COLO829 (cell line): ENCODE results near the gene PEX5L.

Experiments
- DNase-seq: peaks from one replicate; pipeline ENCODE4 v3.0.0; 2012; ENCODE audit warnings: low spot score

PEX5L gene

DNA sequence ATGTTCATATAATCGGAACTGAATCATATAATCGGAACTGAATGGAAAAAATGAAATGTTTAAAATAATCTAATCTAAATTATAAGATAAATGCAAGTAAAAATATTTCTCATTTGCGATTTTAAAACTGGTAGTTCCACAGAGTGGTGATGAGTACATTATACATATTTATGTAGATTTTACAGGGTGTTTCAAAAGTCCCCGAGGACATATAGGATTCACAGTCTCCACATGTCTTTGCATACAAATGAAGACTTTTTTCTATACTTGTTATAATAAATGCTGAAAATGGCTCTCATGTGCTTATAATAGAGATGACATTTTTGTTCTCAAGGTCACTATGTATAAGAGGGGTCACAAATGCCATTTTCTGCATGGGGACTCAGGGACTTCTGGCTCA is 139.5 kb downstream of the PEX5L start:
- DNase-seq: no peak

DNA sequence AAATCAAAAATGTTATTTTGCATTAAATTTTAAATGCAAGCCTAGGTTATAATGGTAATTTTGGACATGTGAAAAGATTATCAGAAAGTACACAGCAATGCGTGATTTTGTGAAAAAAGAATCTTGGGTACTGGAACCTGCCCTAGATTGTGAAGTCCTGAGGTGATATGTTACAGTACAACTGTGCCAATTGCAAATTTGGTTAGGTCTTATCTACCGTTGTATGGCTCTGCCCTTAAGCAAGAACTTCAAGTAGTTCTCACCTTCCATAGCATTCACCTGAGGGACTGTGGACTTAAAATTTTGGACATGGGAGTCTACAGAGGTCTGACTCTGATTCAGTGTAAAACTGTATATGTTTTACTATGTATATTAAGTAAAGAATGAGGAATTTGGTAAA is 140.2 kb downstream of the PEX5L start:
- DNase-seq: no peak

DNA sequence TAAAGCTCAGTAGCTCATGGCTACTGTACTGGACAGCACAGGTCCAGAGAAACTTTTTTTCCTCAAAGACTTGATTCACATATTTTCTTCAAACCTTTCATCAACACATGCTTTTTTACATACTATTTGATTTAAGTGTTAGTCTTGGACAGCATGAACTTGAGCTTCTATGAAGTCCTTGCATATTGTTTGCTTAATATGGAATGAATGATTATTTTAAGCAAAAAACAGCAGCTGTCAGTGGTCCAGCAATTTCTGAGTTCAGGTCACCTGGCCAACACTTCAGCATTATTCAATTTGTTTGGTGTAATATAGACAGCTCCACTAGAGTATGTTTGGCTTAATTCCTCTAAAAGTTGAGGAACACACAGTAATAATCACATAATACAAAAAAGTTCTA is 141.4 kb downstream of the PEX5L start:
- DNase-seq: no peak

DNA sequence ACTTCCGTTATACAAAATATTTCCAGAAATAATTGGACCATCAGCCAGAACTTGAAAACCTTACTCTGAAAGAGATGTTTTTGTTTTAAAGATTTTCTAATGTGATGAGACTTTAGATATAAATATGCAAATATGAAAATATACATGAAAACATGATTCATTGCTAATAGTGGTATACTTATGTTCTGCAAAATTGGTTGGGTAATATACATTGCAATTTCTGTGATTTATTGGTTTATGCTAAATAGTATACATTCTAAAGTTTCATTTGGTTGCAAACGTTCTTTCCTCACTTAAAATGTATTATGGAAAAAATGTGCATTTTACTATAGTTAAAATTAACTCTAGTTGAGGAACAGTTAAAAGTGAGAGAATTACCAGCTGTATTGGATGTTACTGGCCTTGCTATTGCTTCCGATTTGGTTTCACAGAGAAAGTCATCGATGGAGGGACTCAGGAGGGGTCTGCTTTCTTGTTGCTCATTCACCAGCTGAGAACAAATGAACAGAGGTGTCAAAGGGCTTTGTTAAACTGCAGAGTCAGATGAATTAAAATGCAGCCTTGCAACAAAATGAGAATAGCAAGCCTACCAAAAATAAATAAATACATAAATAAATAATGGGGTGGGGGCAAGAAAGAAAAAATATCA is 149.3 kb downstream of the PEX5L start:
- DNase-seq: no peak

DNA sequence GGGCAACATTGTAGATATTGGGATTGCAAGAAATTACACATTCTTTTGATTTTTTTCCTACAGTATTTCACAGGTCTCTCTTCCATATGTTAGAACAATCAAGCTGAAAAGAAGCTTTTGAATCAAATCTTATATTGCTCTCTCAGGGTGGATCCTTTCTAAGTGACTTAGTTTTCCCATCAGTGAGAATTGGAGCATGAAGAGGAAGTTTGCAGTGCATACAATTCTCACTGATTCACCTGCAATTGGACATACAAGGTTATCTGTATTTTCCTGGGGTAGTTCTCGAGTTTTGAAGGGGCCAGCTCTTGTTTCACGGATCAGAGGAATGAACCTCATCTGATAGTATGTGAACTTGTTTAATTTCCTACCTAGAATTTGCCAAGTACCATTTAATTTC is 150.8 kb downstream of the PEX5L start:
- DNase-seq: no peak

DNA sequence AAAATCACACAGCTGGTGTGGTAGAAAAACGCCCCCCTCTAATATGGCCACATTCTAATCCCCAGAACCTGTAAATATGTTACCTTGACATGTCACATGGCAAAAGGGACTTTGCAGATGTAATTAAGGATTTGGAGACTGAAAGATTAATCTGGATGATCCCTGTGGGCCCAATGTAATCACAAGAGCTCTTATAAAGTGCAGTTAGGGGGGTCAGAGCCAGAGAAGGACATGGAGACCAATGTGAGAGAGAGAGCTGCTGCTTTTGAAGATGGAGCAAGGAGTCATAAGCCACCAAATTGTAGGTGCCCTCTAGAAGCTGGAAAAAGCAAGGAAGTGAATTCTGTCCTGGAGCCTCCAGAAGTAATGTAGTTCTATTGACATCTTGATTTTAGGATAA is 152.6 kb downstream of the PEX5L start:
- no peak for DNase-seq

DNA sequence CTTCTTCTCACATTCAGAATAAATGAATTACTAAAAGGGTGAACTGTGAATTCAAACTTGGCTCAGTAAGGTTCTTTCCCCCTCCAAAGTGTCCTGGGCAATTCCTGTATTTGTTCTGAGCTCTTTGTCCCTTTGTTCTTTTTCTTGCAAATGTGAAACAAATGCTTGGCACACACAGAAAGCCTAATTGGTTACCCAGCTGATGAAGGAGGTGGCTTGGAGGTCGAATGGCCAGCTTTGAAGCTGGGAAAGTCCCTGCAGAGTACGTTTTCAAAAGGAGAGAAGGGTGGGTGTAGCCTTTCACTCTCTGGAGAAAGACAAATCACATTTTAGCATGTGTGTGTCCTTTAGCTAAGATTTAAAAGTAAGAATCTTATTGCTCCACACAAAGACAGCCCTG is 154.4 kb downstream of the PEX5L start:
- DNase-seq: no peak

DNA sequence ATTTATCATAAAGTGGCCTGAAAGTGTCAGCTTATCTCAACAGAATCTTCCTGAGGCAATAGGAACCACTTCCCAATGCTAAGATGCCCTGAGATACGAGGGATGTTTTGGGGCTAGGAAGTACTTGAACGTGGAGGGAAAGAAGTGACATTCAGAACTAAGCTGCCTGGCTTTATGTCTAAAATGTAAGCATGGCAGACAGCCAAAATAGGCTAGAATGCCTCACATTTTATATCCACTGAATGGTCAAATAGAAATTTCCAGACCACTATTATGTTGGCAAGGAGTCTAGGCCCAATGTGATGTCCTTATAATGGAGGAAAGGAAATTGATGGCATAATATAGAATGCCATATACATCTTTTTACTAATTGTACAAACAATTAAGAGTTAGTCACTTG is 154.9 kb downstream of the PEX5L start:
- DNase-seq: no peak

DNA sequence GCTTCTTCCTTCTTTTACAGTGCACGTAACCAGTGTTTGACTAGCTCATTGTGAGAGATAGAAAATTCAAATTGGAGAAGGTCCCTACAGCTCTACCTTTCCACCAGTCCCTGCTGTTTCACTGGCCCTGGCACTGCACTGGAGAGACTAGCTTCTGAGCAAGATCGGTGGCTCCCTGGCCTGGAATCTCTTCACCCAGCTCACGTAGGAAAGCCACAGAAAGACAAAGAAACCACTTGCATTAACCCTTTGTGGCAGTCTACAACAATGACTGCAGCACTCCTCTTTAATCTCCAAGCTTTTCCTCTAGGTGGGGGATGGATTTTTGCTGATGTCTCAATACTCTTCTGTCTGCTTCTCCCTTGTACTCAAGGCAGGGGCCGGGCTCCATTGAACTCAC is 155.9 kb downstream of the PEX5L start:
- DNase-seq: no peak

DNA sequence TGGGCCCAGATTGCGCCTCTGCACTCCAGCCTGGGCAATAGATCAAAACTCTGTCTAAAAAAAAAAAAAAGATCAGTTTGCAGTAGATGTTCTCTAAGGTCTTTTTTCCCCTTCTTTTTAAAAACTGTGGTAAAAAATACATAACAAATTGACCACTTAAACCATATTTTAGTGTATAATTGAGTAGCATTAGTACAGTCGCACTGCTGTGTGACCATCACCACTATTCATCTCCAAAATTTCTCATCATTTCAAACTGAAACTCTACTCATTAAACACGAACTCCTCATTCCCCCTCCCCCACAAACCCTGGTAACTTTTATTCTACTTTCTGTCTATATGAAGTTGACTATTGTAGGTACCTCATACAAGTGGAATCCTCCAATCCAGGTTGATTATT is 160.3 kb downstream of the PEX5L start:
- DNase-seq: no peak

DNA sequence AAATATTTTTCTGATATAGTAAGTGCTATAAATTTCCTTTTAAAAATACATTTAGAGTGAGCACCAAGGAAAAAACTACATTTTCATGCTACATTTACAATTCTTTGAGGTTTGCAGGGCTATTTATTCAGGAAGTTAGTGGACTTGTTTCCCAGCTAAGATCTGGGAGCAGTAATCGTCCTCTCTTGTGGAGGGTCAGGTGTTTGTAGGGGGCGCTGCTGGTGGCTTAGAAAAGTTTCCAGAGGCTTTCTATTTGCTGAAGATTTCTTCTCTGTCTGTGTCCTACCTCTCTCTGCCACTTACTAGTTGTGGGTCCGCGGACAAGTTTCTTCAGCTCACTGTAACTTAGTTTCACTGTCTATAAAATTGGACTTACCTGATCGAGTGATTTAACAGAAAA is 163.9 kb downstream of the PEX5L start:
- DNase-seq: no peak

DNA sequence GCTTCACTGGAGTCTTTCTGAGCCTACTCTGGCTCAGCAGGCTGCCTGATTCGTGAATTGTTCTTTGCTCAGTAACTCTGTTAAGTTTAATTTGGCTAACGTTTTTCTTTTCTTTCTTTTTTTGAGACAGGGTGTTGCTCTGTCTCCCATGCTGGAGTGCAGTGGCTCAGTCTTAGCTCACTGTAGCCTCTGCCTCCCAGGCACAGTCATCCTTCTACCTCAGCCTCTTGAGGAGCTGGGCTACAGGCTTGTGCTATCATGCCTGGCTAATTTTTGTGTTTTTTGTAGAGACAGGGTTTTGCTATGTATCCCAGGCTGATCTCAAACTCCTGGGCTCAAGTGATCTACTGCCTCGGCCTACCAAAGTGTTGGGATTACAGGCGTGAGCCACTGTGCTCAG is 165.0 kb downstream of the PEX5L start:
- no peak for DNase-seq

DNA sequence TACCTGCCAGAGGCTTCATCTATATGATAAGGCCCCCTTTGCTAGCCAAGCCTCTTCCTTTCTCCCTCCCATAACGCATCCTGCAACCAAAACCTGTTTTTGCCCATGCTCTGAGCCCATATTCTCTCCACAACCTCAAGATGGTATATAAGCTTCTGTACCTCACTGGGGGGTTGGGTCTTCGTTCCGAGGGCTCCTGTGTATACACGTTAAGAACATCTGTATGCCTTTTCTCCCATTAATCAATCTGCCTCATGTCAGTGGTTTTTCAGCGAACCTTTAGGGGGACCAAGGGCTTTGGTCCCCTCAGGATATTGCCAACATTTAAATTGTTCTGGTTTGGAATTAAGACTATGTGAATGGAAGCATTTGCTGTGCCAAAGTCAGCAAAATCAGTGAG is 168.0 kb downstream of the PEX5L start:
- DNase-seq: no peak

DNA sequence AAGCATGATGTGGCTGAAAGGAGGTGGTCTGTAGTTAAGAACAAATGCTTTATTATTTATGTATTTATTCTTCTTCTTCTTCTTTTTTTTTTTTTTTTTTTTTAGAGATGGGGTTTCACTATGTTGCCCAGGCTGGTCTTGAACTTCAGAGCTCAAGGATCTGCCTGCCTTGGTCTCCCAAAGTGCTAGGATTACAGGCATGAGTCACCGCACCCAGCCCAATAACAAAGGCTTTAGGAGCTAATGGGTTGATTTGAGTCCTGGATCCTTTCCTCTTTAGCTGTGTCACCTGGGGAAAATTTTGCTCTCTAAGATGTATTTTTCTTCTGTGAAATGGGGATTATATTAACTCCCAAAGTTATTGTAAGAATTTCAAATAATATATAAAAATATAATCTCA is 168.8 kb downstream of the PEX5L start:
- DNase-seq: no peak

DNA sequence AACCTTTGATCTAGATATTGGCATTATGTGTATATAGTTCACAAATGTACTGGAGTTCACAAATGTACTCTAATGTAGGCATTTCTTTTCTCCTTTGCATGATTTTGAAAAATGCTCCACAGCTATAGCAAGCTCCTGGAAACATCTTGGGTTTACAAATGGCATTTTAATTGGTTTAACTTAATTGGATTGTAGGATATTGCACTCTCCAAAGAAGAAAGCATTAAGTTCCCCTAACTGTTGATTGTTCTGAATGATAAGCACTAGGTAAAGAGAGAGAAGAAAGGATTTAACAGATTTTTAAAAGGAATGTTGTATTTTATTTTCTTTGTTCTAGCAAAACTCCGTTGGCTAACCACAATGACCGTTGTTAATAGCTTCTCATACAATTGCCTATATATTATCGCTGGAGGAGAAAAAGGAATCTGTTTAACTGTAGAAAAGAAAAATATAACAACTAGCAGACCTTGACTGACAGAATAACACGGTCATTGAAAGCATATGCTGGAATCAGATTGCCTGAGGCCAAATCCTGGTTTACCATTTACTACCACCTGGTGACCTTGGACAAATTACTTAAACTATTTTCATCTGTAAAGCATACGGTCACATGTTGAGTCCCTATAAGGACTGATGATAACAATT is 170.8 kb downstream of the PEX5L start:
- DNase-seq: no peak

DNA sequence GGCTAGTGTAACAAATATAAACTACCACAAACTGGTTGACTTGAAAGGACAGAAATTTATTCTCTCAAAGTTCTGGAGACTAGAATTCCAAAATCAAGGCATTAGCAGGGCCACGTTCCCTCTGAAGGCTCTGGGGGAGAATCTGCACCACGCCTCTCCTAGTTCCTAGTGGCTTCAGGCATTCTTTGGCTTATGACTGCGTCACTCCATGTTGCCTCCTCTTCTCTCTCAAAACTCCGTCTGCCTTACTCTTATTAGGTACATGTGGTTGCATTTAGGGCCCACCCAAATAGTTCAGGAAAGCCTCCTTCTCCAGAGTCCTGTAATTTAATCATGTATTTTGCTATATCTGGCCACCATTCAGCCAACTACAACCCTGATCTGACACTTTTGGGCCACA is 174.8 kb downstream of the PEX5L start:
- no peak for DNase-seq

DNA sequence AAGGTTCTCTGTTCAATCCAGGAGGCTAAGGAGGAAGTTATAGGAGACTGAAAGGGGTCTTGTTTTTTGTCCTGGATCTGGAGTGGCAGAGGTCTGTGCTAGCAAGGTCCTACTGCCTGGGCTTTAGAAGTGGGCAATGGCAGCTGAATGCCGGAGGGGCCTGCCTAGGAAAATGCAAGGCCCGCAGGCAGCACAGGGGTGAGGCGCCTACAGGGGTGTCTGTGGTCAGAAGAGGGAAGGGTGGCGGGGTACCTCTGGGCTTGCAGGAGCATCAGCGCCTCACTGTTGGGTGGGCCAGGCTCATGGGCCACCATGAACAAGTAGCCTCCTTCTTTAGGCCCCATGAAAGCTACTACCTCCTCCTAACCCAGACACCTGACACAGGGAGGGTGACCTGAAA is 175.4 kb downstream of the PEX5L start:
- DNase-seq: no peak

DNA sequence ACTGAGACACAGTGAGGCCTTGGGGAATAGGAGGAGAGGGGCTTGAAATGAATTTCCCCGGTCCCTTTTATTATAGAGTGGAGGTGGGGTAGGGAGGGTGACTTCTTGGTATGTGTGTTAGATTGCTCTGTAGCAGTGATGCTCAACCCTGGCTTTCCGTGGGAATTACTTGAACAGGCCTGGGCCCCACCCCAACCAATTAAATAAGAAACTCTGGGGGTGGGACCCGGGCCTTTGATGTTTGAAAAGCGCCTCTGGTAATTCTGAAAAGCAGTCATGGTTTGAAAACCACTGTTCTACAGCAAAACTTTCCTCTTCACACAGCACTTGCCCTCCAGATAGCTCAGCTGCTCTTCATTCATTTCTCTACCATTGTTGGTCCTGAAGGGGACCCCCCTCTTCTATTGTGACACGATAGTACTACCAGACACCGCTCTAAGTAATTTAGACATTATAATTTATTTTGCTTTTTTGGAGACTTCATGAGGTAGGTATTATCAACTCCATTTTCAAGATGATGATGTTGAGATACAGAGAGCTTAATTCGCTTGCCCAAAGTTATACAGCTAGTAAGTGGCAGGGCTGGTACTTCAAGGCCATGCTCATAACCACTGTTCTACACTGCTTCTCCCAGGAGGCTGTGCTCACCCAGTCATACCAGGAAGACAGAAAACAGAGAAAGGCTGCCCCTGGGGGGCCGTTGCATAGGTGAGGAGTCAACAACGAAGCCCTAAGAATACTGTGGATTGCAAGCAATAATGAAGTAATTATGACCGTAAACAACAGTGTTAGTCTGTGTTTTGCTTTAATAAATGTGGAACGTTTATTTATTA is 176.2 kb downstream of the PEX5L start:
- DNase-seq: no peak

DNA sequence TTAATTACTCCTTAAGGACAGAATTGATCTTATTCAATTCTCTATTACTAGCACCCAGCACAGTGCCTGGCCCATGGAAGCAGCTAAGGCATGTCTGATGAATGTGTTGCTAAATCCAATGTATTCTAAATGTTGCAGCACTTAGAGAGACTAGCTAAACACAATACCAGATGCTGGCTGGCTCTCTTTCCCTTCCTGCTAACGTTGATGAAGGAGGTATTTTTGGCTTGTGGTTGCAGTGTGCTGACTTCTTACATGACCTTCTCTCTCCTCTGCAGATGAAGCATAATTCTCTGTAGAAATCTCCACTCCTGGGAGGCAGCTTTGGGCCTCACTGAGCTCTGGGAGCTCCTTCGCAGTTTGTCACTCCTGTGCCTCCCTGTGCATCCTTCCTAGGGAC is 183.6 kb downstream of the PEX5L start:
- no peak for DNase-seq

DNA sequence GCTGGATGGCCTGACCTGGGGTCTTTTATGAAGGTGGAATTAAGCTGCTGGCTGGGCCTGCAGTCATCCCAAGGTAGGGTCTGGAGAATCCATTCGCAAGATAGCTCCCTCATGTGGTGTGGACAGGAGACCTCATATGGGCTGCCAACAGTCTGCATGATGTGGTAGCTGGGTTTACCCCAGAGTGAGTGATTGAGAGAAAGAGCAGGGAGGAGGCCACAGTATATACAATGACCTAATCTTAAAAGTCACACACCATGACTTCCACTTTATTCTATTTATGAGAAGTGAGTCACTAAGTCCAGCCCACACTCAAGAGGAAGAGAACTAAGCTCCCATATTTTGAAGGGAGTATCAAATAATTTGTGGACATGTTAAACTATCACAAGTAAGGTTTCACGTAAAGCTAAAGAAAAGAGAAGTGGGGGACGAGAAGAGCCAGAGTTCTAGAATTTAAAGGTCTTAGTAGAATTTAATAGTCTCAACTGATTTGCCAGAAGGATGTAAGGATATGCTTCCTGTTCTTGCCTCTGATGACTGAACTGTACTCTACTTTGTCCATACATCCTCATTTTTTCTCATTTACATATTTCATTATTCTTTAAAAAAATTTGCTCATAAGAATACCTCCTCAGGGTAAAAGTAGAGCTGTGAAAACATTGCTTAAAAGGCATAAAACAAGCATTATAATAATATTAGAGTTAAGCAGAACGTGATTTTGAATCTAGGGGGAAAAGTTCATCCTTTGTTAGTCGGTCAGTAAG is 184.4 kb downstream of the PEX5L start:
- no peak for DNase-seq

DNA sequence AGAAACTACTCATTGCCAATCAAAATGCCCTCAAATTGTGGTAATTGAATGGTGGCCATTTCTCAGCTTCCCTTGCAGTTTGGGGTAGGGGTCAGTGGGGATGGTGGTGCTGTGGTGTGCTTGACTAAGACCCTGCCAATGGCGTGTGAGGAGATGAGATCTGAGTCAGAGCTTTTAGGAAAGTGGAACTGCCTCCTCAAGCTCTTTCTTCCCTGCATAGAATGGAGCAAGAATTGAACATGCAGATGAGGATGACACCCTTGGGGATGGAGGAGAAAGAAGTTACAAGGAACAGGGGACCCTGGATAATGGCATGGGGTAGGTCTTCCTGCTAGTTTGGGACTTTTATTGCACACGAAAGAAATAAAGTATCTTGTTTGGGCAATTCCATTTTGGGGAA is 188.0 kb downstream of the PEX5L start:
- DNase-seq: no peak

DNA sequence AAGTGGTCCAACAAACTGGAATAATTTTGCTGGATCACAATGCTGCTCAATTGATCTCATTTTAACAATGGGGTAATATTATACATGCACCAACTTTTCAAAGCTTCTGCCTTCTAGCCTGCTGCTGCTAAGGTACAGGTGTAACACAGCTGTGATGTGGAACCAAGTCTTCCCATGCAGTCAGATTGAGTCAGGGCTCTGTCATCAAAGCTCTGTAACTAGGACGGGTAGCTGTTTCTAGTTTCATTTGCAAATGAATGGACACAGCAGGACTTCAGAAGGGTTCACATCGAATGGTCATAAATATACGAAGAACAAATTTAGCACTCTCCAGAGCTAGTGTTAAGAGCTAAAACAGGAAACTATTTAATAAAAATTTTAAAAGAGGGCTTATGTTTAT is 194.7 kb downstream of the PEX5L start:
- DNase-seq: no peak

DNA sequence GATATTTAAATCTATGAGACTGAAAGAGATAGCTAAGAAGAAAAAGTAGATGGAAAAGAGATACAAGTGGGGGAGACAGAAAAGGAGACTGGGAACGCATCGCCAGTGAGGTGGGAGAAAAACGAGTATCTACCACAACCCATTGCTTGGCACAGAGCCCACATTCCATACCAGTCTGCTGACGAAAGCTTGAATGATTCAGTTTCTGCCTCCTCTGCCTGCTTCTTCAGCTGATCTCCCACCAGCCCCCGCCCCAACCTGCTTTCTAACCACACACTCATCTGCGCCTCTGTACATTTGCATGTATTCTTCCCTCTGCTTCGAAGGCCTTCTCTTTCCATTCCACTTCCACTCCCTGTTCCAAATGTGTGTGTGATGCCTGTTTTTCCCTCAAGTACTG is 195.8 kb downstream of the PEX5L start:
- DNase-seq: no peak
